ENCODE measurements around the gene TPST2.

Gene TPST2

GRCh38 chr22:26550498-26551033, 39.4 kb downstream of the TPST2 start:
- no peak overlapping the region for H3K27ac ChIP-seq (ENCODE audit: low read length)
- H3K9me3 ChIP-seq (ENCODE audit: control insufficient read depth in 1 of 2, low read length in 2 of 2) = no peaks in the 10 kb centered on the region
- no peaks in the 10 kb centered on the region for H3K4me1 ChIP-seq (ENCODE audit: control insufficient read depth in 1 of 2, insufficient read depth in 2 of 2, low read length in 2 of 2)
- H3K4me3 ChIP-seq (ENCODE audit: low read depth in 1 of 2, low read length in 2 of 2) = no peak overlapping the region
- no peaks in the 10 kb centered on the region for H3K27me3 ChIP-seq (ENCODE audit: low read depth, low read length)
- H3K36me3 ChIP-seq (ENCODE audit: control insufficient read depth in 1 of 2, insufficient read depth in 2 of 2, low read length in 2 of 2) = no peaks in the 10 kb centered on the region

GRCh38 chr22:26549902-26550497, 39.9 kb downstream of the TPST2 start:
- Histone ChIP-seq H3K9me3 (ENCODE audit: control insufficient read depth in 1 of 2, low read length in 2 of 2) (no peaks in the 10 kb centered on the region), H3K4me3 (ENCODE audit: low read depth in 1 of 2, low read length in 2 of 2) (no peak overlapping the region), H3K4me1 (ENCODE audit: control insufficient read depth in 1 of 2, insufficient read depth in 2 of 2, low read length in 2 of 2) (no peaks in the 10 kb centered on the region), H3K27me3 (ENCODE audit: low read depth, low read length) (no peaks in the 10 kb centered on the region), H3K36me3 (ENCODE audit: control insufficient read depth in 1 of 2, insufficient read depth in 2 of 2, low read length in 2 of 2) (no peaks in the 10 kb centered on the region), H3K27ac (ENCODE audit: low read length) (no peak overlapping the region)

- H3K4me1 ChIP-seq (ENCODE audit: control insufficient read depth in 1 of 2, insufficient read depth in 2 of 2, low read length in 2 of 2) = no peaks in the 10 kb centered on the region
- H3K27ac ChIP-seq (ENCODE audit: low read length) = no peak overlapping the region
- no peaks in the 10 kb centered on the region for H3K36me3 ChIP-seq (ENCODE audit: control insufficient read depth in 1 of 2, insufficient read depth in 2 of 2, low read length in 2 of 2)
- H3K4me3 ChIP-seq (ENCODE audit: low read depth in 1 of 2, low read length in 2 of 2) = no peak overlapping the region
- H3K27me3 ChIP-seq (ENCODE audit: low read depth, low read length) = no peaks in the 10 kb centered on the region
- no peaks in the 10 kb centered on the region for H3K9me3 ChIP-seq (ENCODE audit: control insufficient read depth in 1 of 2, low read length in 2 of 2)
Observed at GRCh38 chr22:26548984-26549383, 40.9 kb downstream of the TPST2 start.

GRCh38 chr22:26548303-26548702, 41.6 kb downstream of the TPST2 start:
- no peaks in the 10 kb centered on the region for H3K4me1 ChIP-seq (ENCODE audit: control insufficient read depth in 1 of 2, insufficient read depth in 2 of 2, low read length in 2 of 2)
- H3K9me3 ChIP-seq (ENCODE audit: control insufficient read depth in 1 of 2, low read length in 2 of 2) = no peaks in the 10 kb centered on the region
- H3K4me3 ChIP-seq (ENCODE audit: low read depth in 1 of 2, low read length in 2 of 2) = no peak overlapping the region
- no peaks in the 10 kb centered on the region for H3K36me3 ChIP-seq (ENCODE audit: control insufficient read depth in 1 of 2, insufficient read depth in 2 of 2, low read length in 2 of 2)
- H3K27me3 ChIP-seq (ENCODE audit: low read depth, low read length) = no peaks in the 10 kb centered on the region
- H3K27ac ChIP-seq (ENCODE audit: low read length) = no peak overlapping the region

GRCh38 chr22:26547837-26548236, 42.1 kb downstream of the TPST2 start:
- Histone ChIP-seq H3K4me3 (ENCODE audit: low read depth in 1 of 2, low read length in 2 of 2) (no peak overlapping the region), H3K9me3 (ENCODE audit: control insufficient read depth in 1 of 2, low read length in 2 of 2) (no peaks in the 10 kb centered on the region), H3K36me3 (ENCODE audit: control insufficient read depth in 1 of 2, insufficient read depth in 2 of 2, low read length in 2 of 2) (no peaks in the 10 kb centered on the region), H3K27ac (ENCODE audit: low read length) (no peak overlapping the region), H3K27me3 (ENCODE audit: low read depth, low read length) (no peaks in the 10 kb centered on the region), H3K4me1 (ENCODE audit: control insufficient read depth in 1 of 2, insufficient read depth in 2 of 2, low read length in 2 of 2) (no peaks in the 10 kb centered on the region)

- Histone ChIP-seq H3K4me1 (ENCODE audit: control insufficient read depth in 1 of 2, insufficient read depth in 2 of 2, low read length in 2 of 2) (no peaks in the 10 kb centered on the region), H3K4me3 (ENCODE audit: low read depth in 1 of 2, low read length in 2 of 2) (no peak overlapping the region), H3K9me3 (ENCODE audit: control insufficient read depth in 1 of 2, low read length in 2 of 2) (no peaks in the 10 kb centered on the region), H3K36me3 (ENCODE audit: control insufficient read depth in 1 of 2, insufficient read depth in 2 of 2, low read length in 2 of 2) (no peaks in the 10 kb centered on the region), H3K27ac (ENCODE audit: low read length) (no peak overlapping the region), H3K27me3 (ENCODE audit: low read depth, low read length) (no peaks in the 10 kb centered on the region)
Observed at GRCh38 chr22:26547426-26547825, 42.5 kb downstream of the TPST2 start.

- Histone ChIP-seq H3K27me3 (ENCODE audit: low read depth, low read length) (no peaks in the 10 kb centered on the region), H3K4me1 (ENCODE audit: control insufficient read depth in 1 of 2, insufficient read depth in 2 of 2, low read length in 2 of 2) (no peaks in the 10 kb centered on the region), H3K27ac (ENCODE audit: low read length) (no peak overlapping the region), H3K36me3 (ENCODE audit: control insufficient read depth in 1 of 2, insufficient read depth in 2 of 2, low read length in 2 of 2) (no peaks in the 10 kb centered on the region), H3K4me3 (ENCODE audit: low read depth in 1 of 2, low read length in 2 of 2) (no peak overlapping the region), H3K9me3 (ENCODE audit: control insufficient read depth in 1 of 2, low read length in 2 of 2) (no peaks in the 10 kb centered on the region)
Observed at GRCh38 chr22:26546282-26546681, 43.6 kb downstream of the TPST2 start.

GRCh38 chr22:26545827-26546226, 44.1 kb downstream of the TPST2 start:
- H3K27me3 ChIP-seq (ENCODE audit: low read depth, low read length) = no peaks in the 10 kb centered on the region
- H3K4me1 ChIP-seq (ENCODE audit: control insufficient read depth in 1 of 2, insufficient read depth in 2 of 2, low read length in 2 of 2) = no peaks in the 10 kb centered on the region
- no peak overlapping the region for H3K27ac ChIP-seq (ENCODE audit: low read length)
- H3K36me3 ChIP-seq (ENCODE audit: control insufficient read depth in 1 of 2, insufficient read depth in 2 of 2, low read length in 2 of 2) = peaks cover 0 to 4% of the 10 kb centered on the region in 2 donors
- no peaks in the 10 kb centered on the region for H3K9me3 ChIP-seq (ENCODE audit: control insufficient read depth in 1 of 2, low read length in 2 of 2)
- no peak overlapping the region for H3K4me3 ChIP-seq (ENCODE audit: low read depth in 1 of 2, low read length in 2 of 2)

- no peaks in the 10 kb centered on the region for H3K27me3 ChIP-seq (ENCODE audit: low read depth, low read length)
- H3K4me3 ChIP-seq (ENCODE audit: low read depth in 1 of 2, low read length in 2 of 2) = no peak overlapping the region
- no peak overlapping the region for H3K27ac ChIP-seq (ENCODE audit: low read length)
- peaks cover 0 to 9% of the 10 kb centered on the region in 2 donors for H3K36me3 ChIP-seq (ENCODE audit: control insufficient read depth in 1 of 2, insufficient read depth in 2 of 2, low read length in 2 of 2)
- no peaks in the 10 kb centered on the region for H3K4me1 ChIP-seq (ENCODE audit: control insufficient read depth in 1 of 2, insufficient read depth in 2 of 2, low read length in 2 of 2)
- H3K9me3 ChIP-seq (ENCODE audit: control insufficient read depth in 1 of 2, low read length in 2 of 2) = no peaks in the 10 kb centered on the region
Observed at GRCh38 chr22:26545385-26545784, 44.5 kb downstream of the TPST2 start.

- Histone ChIP-seq H3K36me3 (ENCODE audit: control insufficient read depth in 1 of 2, insufficient read depth in 2 of 2, low read length in 2 of 2) (peaks cover 4 to 11% of the 10 kb centered on the region in 2 donors), H3K4me1 (ENCODE audit: control insufficient read depth in 1 of 2, insufficient read depth in 2 of 2, low read length in 2 of 2) (no peaks in the 10 kb centered on the region), H3K4me3 (ENCODE audit: low read depth in 1 of 2, low read length in 2 of 2) (no peak overlapping the region), H3K27me3 (ENCODE audit: low read depth, low read length) (no peaks in the 10 kb centered on the region), H3K9me3 (ENCODE audit: control insufficient read depth in 1 of 2, low read length in 2 of 2) (no peaks in the 10 kb centered on the region), H3K27ac (ENCODE audit: low read length) (no peak overlapping the region)
Observed at GRCh38 chr22:26544489-26544888, 45.4 kb downstream of the TPST2 start.

- no peak overlapping the region for H3K27ac ChIP-seq (ENCODE audit: low read length)
- H3K4me3 ChIP-seq (ENCODE audit: low read depth in 1 of 2, low read length in 2 of 2) = no peak overlapping the region
- H3K27me3 ChIP-seq (ENCODE audit: low read depth, low read length) = no peaks in the 10 kb centered on the region
- H3K9me3 ChIP-seq (ENCODE audit: control insufficient read depth in 1 of 2, low read length in 2 of 2) = no peaks in the 10 kb centered on the region
- peaks cover 4 to 11% of the 10 kb centered on the region in 2 donors for H3K36me3 ChIP-seq (ENCODE audit: control insufficient read depth in 1 of 2, insufficient read depth in 2 of 2, low read length in 2 of 2)
- H3K4me1 ChIP-seq (ENCODE audit: control insufficient read depth in 1 of 2, insufficient read depth in 2 of 2, low read length in 2 of 2) = no peaks in the 10 kb centered on the region
Observed at GRCh38 chr22:26542831-26543230, 47.1 kb downstream of the TPST2 start.

Data from muscle layer of duodenum (tissue), 2 donors.